Neural progenitor cell (in vitro differentiated cells): ENCODE data around the gene ALX3. TPM values are rescaled to one million over a fixed set of nuclear protein-coding genes. Genes with fewer than 3 reads are reported as not detected.
A peak's percentile ranks its signal among the peaks of the same experiment; 100 is the strongest.

ENCODE experiments used
- DNase-seq: peaks from one replicate; pipeline ENCODE4 v3.0.0-alpha.2; 2016; ENCODE audit warnings: low spot score
- H2AFZ ChIP-seq: fragments of 200-600 bp; sonication (generic); replicated peaks from 2 replicates; pipeline ENCODE4 v1.6.1; 2016; ENCODE audit warnings: antibody characterized with exemption
- H3F3A ChIP-seq: fragments of 200-600 bp; sonication (generic); 2 replicates; pipeline ENCODE4 v1.6.1; 2016; ENCODE audit warnings: antibody characterized with exemption, low read depth
- H3K27ac ChIP-seq: fragments of 200-600 bp; sonication (generic); 2 replicates; pipeline ENCODE4 v1.5.1; 2016; ENCODE audit warnings: mild to moderate bottlenecking
- H3K27me3 ChIP-seq: fragments of 200-600 bp; sonication (generic); 2 replicates; pipeline ENCODE4 v1.6.1; 2016; ENCODE audit warnings: mild to moderate bottlenecking, moderate library complexity
- H3K36me3 ChIP-seq: fragments of 200-600 bp; sonication (generic); 2 replicates; pipeline ENCODE4 v1.5.1; 2016
- H3K4me1 ChIP-seq: fragments of 200-600 bp; sonication (generic); 2 replicates; pipeline ENCODE4 v1.6.1; 2016; ENCODE audit warnings: mixed run types
- H3K4me2 ChIP-seq: fragments of 200-600 bp; sonication (generic); 2 replicates; pipeline ENCODE4 v1.6.1; 2016
- H3K4me3 ChIP-seq: fragments of 200-600 bp; sonication (generic); 2 replicates; pipeline ENCODE4 v1.5.1; 2016
- H3K79me2 ChIP-seq: fragments of 200-600 bp; sonication (generic); 2 replicates; pipeline ENCODE4 v1.6.1; 2016; ENCODE audit warnings: low read depth
- H3K9ac ChIP-seq: fragments of 200-600 bp; sonication (generic); 2 replicates; pipeline ENCODE4 v1.6.1; 2016
- H3K9me3 ChIP-seq: fragments of 200-600 bp; sonication (generic); 2 replicates; pipeline ENCODE4 v1.5.1; 2016; ENCODE audit warnings: low read depth
- H4K20me1 ChIP-seq: fragments of 200-600 bp; sonication (generic); 2 replicates; pipeline ENCODE4 v1.6.1; 2016; ENCODE audit warnings: low read depth
- H3K27ac Mint-ChIP-seq: 3 replicates; pipeline ENCODE4 v1.8.0; 2021; ENCODE audit warnings: mixed read lengths
- H3K27me3 Mint-ChIP-seq: 2 replicates; pipeline ENCODE4 v1.8.0; 2022; ENCODE audit warnings: low read depth, mild to moderate bottlenecking, inconsistent platforms, moderate library complexity, mixed read lengths; ENCODE audit not compliant: insufficient read depth
- H3K36me3 Mint-ChIP-seq: 3 replicates; pipeline ENCODE4 v1.8.0; 2021; ENCODE audit warnings: mixed read lengths
- H3K4me1 Mint-ChIP-seq: 3 replicates; pipeline ENCODE4 v1.8.0; 2021; ENCODE audit warnings: mixed read lengths
- H3K4me3 Mint-ChIP-seq: 3 replicates; pipeline ENCODE4 v1.8.0; 2021; ENCODE audit warnings: mild to moderate bottlenecking, moderate library complexity, mixed read lengths
- H3K9me3 Mint-ChIP-seq: 3 replicates; pipeline ENCODE4 v1.8.0; 2020; ENCODE audit warnings: mixed read lengths
- CTCF ChIP-seq: fragments of 200-600 bp; sonication (generic); IDR thresholded peaks from 2 replicates; pipeline ENCODE4 v1.5.1; 2017; ENCODE audit warnings: antibody characterized with exemption, mild to moderate bottlenecking
- EZH2 ChIP-seq: fragments of 200-600 bp; sonication (generic); IDR thresholded peaks from 2 replicates; pipeline ENCODE4 v1.6.1; 2017; ENCODE audit warnings: antibody characterized with exemption, mild to moderate bottlenecking, moderate library complexity
- EZH2phosphoT487 ChIP-seq: fragments of 200-600 bp; sonication (generic); IDR thresholded peaks from 2 replicates; pipeline ENCODE4 v1.6.1; 2017; ENCODE audit warnings: antibody characterized with exemption
- total RNA-seq: library from RNA; depleted of rRNA; stranded (reverse); fragments of >200 nt; gene quantifications from 2 replicates; pipeline ENCODE4 v1.2.3, GENCODE V29; 2015; ENCODE audit warnings: low replicate concordance

Gene ALX3
- total RNA-seq, 1 donor from 2014 or later: not detected

DNA sequence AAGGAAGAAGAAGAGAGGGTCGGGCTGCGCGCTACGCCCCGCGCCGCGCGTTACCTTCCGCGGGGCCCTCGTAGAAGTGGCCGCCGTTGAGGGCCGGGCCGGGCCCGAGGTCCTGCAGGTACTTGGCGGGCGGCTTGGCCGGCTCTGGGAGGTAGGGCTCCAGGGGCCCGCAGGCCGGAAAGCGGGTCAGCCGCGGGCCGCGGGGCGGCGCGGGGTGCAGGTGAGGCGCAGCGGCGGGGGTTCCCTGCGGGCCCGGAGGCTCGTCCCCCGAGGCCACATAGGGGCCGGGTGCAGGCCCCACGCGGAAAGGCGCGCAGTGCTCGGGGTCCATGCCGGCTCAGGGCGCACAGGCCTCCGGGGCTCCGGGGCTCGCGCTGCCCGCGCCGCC is 196 bp downstream of the ALX3 start:
- peaks cover 9% of the 10 kb centered on the region for H3K4me1 ChIP-seq
- peak; percentile 79 for TF ChIP-seq EZH2
- TF ChIP-seq EZH2phosphoT487: no peak
- no peak for TF ChIP-seq CTCF
- peaks cover 53% of the 10 kb centered on the region for H4K20me1 ChIP-seq
- H3K9ac ChIP-seq: no peak overlapping the region
- DNase-seq: peak; percentile 46
- no peaks in the 10 kb centered on the region for H3K36me3 ChIP-seq
- H3K27ac ChIP-seq: no peak overlapping the region
- H3K27me3 ChIP-seq: peaks cover 100% of the 10 kb centered on the region
- peaks cover 72% of the 10 kb centered on the region for H3K27me3 Mint-ChIP-seq
- H3K4me3 ChIP-seq: peak overlapping the region; percentile 50
- no peaks in the 10 kb centered on the region for H3K79me2 ChIP-seq
- no peaks in the 10 kb centered on the region for H3K9me3 Mint-ChIP-seq
- peak overlapping the region; percentile 88 for H3K4me2 ChIP-seq
- no peak overlapping the region for H3K27ac Mint-ChIP-seq
- H3K9me3 ChIP-seq: no peaks in the 10 kb centered on the region
- no peaks in the 10 kb centered on the region for H3K36me3 Mint-ChIP-seq
- H3K4me1 Mint-ChIP-seq: peaks cover 7% of the 10 kb centered on the region
- H3F3A ChIP-seq: peaks cover 14% of the 10 kb centered on the region
- peak overlapping the region; percentile 73 for H2AFZ ChIP-seq
- H3K4me3 Mint-ChIP-seq: peak overlapping the region; percentile 53

DNA sequence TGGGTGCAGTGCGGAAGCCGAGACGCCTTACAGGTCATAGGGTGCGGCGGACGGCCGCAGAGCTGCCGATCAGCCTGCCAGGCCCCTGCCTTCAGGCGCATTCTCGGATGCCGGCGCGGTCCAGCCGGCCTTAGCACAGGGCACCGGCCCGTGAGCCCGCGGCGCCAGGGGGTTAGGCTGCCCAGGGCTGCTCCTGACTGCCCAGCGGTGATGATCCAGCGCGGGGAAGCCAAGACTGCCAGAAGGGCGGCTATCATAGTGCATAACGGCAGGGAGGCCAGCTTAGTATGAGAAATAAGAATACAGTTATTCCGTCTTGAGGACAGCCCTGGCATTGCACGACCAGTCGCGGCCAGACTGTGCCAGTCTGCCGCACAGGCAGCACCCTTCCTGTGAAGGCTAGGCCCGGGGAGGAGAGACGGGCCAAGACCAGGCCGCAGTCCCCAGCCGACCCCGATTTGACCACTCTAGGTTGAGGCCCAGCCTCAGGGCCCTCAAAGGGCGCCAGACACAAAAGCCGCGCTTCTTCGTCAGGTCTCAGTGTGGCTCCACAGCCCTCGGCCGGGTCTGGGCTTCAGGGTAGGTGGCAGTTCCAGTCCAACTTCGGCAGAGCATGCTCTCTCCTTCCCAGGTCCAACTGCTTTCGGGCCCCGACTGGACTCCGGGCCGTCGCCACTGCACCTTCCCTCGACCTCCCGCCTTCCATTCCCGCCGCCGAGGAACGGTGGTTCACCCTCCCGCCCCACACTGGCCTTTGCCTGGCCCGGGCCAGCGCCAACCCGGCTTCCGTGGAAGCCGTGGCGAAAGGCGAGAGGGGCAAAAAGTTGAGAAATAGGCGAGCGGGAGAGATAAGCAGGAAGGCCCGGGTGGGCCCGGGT is 829 bp downstream of the ALX3 start:
- H3K27me3 Mint-ChIP-seq: peaks cover 74% of the 10 kb centered on the region
- no peaks in the 10 kb centered on the region for H3K79me2 ChIP-seq
- H2AFZ ChIP-seq: peak overlapping the region; percentile 73
- no peaks in the 10 kb centered on the region for H3K9me3 Mint-ChIP-seq
- H3K27me3 ChIP-seq: peaks cover 100% of the 10 kb centered on the region
- no peak overlapping the region for H3K27ac Mint-ChIP-seq
- H3K9me3 ChIP-seq: no peaks in the 10 kb centered on the region
- no peak overlapping the region for H3K9ac ChIP-seq
- peak; percentile 96 for TF ChIP-seq EZH2phosphoT487
- peak; percentile 100 for TF ChIP-seq EZH2
- no peak for TF ChIP-seq CTCF
- no peak overlapping the region for H3K27ac ChIP-seq
- H3K4me3 Mint-ChIP-seq: peak overlapping the region; percentile 53
- peak overlapping the region; percentile 88 for H3K4me2 ChIP-seq
- H3K4me3 ChIP-seq: peak overlapping the region; percentile 50
- H3K4me1 Mint-ChIP-seq: peaks cover 7% of the 10 kb centered on the region
- no peaks in the 10 kb centered on the region for H3K36me3 Mint-ChIP-seq
- peak; percentile 68 for DNase-seq
- no peaks in the 10 kb centered on the region for H3K36me3 ChIP-seq
- peaks cover 59% of the 10 kb centered on the region for H4K20me1 ChIP-seq
- peaks cover 14% of the 10 kb centered on the region for H3F3A ChIP-seq
- H3K4me1 ChIP-seq: peaks cover 9% of the 10 kb centered on the region

- no peak overlapping the region for H3K27ac Mint-ChIP-seq
- H3K4me3 ChIP-seq: no peak overlapping the region
- peaks cover 99% of the 10 kb centered on the region for H3K27me3 ChIP-seq
- peaks cover 7% of the 10 kb centered on the region for H3K4me1 Mint-ChIP-seq
- no peak overlapping the region for H2AFZ ChIP-seq
- H3K4me2 ChIP-seq: peak overlapping the region; percentile 88
- H3K27me3 Mint-ChIP-seq: peaks cover 69% of the 10 kb centered on the region
- TF ChIP-seq CTCF (no peak), EZH2phosphoT487 (peak; percentile 79), EZH2 (peak; percentile 78)
- H3K79me2 ChIP-seq: no peaks in the 10 kb centered on the region
- DNase-seq: peak; percentile 75
- peaks cover 9% of the 10 kb centered on the region for H3K4me1 ChIP-seq
- H3K27ac ChIP-seq: no peak overlapping the region
- H3K9me3 Mint-ChIP-seq: no peaks in the 10 kb centered on the region
- H3K36me3 ChIP-seq: no peaks in the 10 kb centered on the region
- no peaks in the 10 kb centered on the region for H3K36me3 Mint-ChIP-seq
- no peak overlapping the region for H3K9ac ChIP-seq
- H3K9me3 ChIP-seq: no peaks in the 10 kb centered on the region
- peaks cover 14% of the 10 kb centered on the region for H3F3A ChIP-seq
- peaks cover 66% of the 10 kb centered on the region for H4K20me1 ChIP-seq
- H3K4me3 Mint-ChIP-seq: peak overlapping the region; percentile 15
Observed at GRCh38 chr1:110068646-110069403, 1.6 kb downstream of the ALX3 start.
